Kidney (tissue), 14 donors: ENCODE measurements around the gene POLR2J. TPM values are rescaled to one million over a fixed set of nuclear protein-coding genes. Genes with fewer than 3 reads are reported as not detected.

ENCODE experiments used
- DNase-seq, 5 donors: peaks; one replicate each; pipeline ENCODE4 v3.0.0-alpha.2; 2013 to 2020
- FAIRE-seq: peaks from 2 replicates; lab custom pipeline; 2012; peaks lifted over from hg19 to GRCh38; lab: Jason Lieb, UNC
- H3K27ac ChIP-seq, 2 donors: one replicate each; pipeline ENCODE4 v1.7.0; 2013; ENCODE audit warnings: low read depth in 2 of 2, low read length in 2 of 2, inconsistent platforms in 1 of 2
- H3K27me3 ChIP-seq: one replicate; pipeline ENCODE4 v1.7.1; 2013; ENCODE audit warnings: low read length, inconsistent platforms; ENCODE audit not compliant: control insufficient read depth, insufficient read depth
- H3K36me3 ChIP-seq, 3 donors: one replicate each; pipeline versions ENCODE4 v1.7.0 to v1.7.1; 2013; ENCODE audit warnings: low read length in 3 of 3, control low read depth in 1 of 3, inconsistent platforms in 1 of 3; ENCODE audit not compliant: insufficient read depth in 3 of 3, control insufficient read depth in 2 of 3
- H3K4me1 ChIP-seq, 3 donors: one replicate each; pipeline versions ENCODE4 v1.7.0 to v1.7.1; 2013; ENCODE audit warnings: low read length in 3 of 3, inconsistent platforms in 1 of 3, low read depth in 1 of 3; ENCODE audit not compliant: control insufficient read depth in 2 of 3, insufficient read depth in 2 of 3
- H3K4me3 ChIP-seq, 3 donors: one replicate each; pipeline versions ENCODE4 v1.7.0 to v1.8.1; 2013; ENCODE audit warnings: low read length in 3 of 3, control low read depth in 1 of 3, inconsistent platforms in 1 of 3
- H3K9ac ChIP-seq, 3 donors: one replicate each; pipeline versions ENCODE4 v1.7.0 to v1.7.1; 2013; ENCODE audit warnings: low read length in 3 of 3, control low read depth in 1 of 3, inconsistent platforms in 1 of 3
- H3K9me3 ChIP-seq, 3 donors: one replicate each; pipeline versions ENCODE4 v1.7.0 to v1.7.1; 2013; ENCODE audit warnings: low read length in 3 of 3, control low read depth in 1 of 3, inconsistent platforms in 1 of 3; ENCODE audit not compliant: control insufficient read depth in 2 of 3, insufficient read depth in 1 of 3
- intact Hi-C: fragments of 100-400 bp; cut with DNase I; formaldehyde crosslinking; loops from one replicate; pipeline ENCODE4 v1.11.1; 2022
- polyA plus RNA-seq: library from polyadenylated mRNA; stranded (reverse); fragments of 350-450 nt; fragmentation: Illumina TruSeq; extraction: RNeasy Lipid Tissue Mini Kit (QIAGEN cat#74804); gene quantifications from one replicate; pipeline ENCODE4 v1.2.3, GENCODE V29; 2014; ENCODE audit warnings: low read depth, low replicate concordance; ENCODE audit not compliant: insufficient read depth
- total RNA-seq: library from RNA; stranded (reverse); fragmentation: NEBNext Ultra II Directional; extraction: Animal tissue kit (Norgen Biotek cat#: 25700); gene quantifications from one replicate; pipeline ENCODE4 v1.2.1, GENCODE V29; 2021
- TF ChIP-seq, protein P1 (sequence below): IDR thresholded peaks from 3 replicates; pipeline ENCODE4 v1.5.1; 2012; ENCODE audit warnings: mild to moderate bottlenecking, moderate library complexity, borderline replicate concordance; ENCODE audit not compliant: insufficient read depth; ENCODE audit errors: extremely low read depth
- donor health status: control.
- donor health status: control.
- donor health status: control.
- donor health status: control.
- donor health status: control.
- donor health status: DM: yes; HTN: yes; CAD: no.
- donor health status: Normal renal cell carcinoma (clear cell type).

The POLR2J gene
- total and polyA plus RNA-seq, 2 donors from 2014 or later, result 42.0 to 117 TPM

DNA sequence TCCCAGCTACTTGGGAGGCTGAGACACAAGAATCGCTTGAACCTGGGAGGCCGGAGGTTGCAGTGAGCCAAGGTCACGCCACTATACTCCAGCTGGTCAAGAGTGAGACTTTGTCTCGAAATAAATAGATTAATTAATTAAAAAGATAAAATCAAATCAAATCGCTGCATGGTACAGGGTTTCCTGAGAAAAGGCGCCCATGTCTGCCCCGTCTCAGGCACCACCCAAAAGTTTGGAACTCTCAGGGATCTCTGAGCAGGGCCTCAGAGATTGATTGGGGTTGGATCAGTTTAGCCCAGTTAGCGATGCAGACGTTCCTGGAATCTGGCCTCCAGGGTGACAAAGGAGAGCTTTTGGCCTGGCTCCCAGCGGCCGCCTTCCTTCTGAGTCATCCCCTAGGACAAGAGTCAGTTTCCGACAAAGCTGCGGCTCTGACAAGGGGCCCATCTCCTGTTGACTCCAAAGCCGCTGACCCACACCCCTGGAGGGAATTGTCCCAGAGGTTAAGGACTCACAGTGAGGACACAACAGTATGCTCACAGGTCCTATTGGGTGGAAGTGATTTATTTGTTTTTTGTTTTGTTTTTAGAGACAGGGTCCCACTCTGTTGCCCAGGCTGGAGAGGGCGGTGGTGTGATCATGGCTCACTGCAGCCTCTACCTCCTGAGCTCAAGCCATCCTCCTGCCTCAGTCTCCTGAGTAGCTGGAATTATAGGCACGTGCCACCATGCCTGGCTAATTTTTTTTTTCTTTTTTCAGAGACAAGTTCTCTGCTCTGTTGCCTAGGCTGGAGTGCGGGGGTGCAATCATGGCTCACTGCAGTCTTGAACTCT, 38.5 kb downstream of the POLR2J start:
- H3K4me1 ChIP-seq, result no peaks in the 10 kb centered on the region
- peaks cover 0 to 4% (median 0%) of the 10 kb centered on the region in 3 donors for H3K36me3 ChIP-seq
- no peak overlapping the region for H3K4me3 ChIP-seq
- DNase-seq (no peak), FAIRE-seq (no peak)
- H3K9ac ChIP-seq, result no peak overlapping the region
- TF ChIP-seq, protein P1, sequence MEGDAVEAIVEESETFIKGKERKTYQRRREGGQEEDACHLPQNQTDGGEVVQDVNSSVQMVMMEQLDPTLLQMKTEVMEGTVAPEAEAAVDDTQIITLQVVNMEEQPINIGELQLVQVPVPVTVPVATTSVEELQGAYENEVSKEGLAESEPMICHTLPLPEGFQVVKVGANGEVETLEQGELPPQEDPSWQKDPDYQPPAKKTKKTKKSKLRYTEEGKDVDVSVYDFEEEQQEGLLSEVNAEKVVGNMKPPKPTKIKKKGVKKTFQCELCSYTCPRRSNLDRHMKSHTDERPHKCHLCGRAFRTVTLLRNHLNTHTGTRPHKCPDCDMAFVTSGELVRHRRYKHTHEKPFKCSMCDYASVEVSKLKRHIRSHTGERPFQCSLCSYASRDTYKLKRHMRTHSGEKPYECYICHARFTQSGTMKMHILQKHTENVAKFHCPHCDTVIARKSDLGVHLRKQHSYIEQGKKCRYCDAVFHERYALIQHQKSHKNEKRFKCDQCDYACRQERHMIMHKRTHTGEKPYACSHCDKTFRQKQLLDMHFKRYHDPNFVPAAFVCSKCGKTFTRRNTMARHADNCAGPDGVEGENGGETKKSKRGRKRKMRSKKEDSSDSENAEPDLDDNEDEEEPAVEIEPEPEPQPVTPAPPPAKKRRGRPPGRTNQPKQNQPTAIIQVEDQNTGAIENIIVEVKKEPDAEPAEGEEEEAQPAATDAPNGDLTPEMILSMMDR, result no peak
- intact Hi-C loops, result no loop called here
- no peak overlapping the region for H3K27ac ChIP-seq
- H3K27me3 ChIP-seq, result no peaks in the 10 kb centered on the region
- H3K9me3 ChIP-seq, result no peaks in the 10 kb centered on the region

DNA sequence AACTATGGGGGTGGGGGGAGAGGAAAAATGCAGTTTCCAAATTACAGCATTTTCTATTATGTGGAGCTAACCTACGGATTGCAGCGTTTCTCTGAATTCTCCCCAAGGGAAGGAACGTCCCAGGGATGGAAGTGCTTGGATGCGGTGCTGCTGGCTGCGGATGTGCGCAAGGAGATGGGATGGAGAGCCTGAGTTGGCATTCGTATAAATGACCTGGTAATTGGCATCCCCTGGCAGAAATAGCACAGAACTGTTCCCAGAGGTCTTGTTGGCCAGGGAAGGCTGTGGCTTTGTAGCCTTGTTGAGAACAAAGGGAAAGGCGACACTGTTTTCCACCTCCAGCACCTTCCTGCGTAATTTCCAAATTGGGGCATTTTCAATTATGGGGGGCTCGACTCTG, 42.6 kb downstream of the POLR2J start:
- no peak overlapping the region for H3K27ac ChIP-seq
- no peak overlapping the region for H3K9ac ChIP-seq
- TF ChIP-seq, protein P1, result no peak
- H3K4me1 ChIP-seq, result peaks cover 0 to 14% (median 7%) of the 10 kb centered on the region in 3 donors
- FAIRE-seq (no peak), DNase-seq (no peak)
- no peaks in the 10 kb centered on the region for H3K27me3 ChIP-seq
- H3K9me3 ChIP-seq, result no peaks in the 10 kb centered on the region
- H3K36me3 ChIP-seq, result no peaks in the 10 kb centered on the region
- no peak overlapping the region for H3K4me3 ChIP-seq
- intact Hi-C loops, result no loop called here

DNA sequence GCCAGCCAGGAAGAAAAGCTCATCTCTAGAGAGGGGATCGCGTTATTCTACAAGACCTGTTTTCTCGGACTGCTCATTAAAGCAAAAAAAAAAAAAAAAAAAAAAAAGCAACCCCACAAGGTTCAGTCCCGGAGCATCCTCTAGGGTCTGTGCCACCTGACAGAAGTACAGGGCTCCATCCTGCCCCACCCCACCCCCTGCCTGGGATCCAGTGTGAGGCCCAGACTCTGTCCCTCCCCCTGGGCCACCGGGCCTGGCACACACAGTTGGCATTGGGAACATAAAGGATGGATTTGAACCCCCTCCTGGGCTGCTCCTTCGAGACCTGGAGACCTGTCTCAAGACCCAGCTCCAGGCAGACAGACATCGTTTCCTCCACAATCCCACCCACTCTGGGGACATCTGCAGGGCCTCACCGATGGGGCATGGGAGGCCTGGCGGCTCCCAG, 44.7 kb downstream of the POLR2J start:
- peak overlapping the region; percentile 2 to 71 (median 18) for H3K9ac ChIP-seq
- TF ChIP-seq, protein P1, result no peak
- H3K27me3 ChIP-seq, result no peaks in the 10 kb centered on the region
- no peaks in the 10 kb centered on the region for H3K36me3 ChIP-seq
- H3K4me3 ChIP-seq, result peak overlapping the region; percentile 24 to 68 (median 53)
- intact Hi-C loops, result no loop called here
- H3K9me3 ChIP-seq, result no peaks in the 10 kb centered on the region
- no peak for FAIRE-seq
- DNase-seq, result peak in 1 of 5 donors; percentile 73
- peak overlapping the region; percentile 26 to 71 for H3K27ac ChIP-seq
- H3K4me1 ChIP-seq, result peaks cover 0 to 14% (median 7%) of the 10 kb centered on the region in 3 donors
